ENCODE measurements around the gene ADK.
A peak's percentile ranks its signal among the peaks of the same experiment; 100 is the strongest.

ADK gene

GRCh38 chr10:74150204-74150989 lies 624 bp upstream of the ADK start, which contains the start of gene AP3M1:
AP3M1 (minus strand) TSS chr10:74150828; CDS start chr10:74138379, 12,449 bp downstream.
- DNase-seq = peak; percentile 85

DNA sequence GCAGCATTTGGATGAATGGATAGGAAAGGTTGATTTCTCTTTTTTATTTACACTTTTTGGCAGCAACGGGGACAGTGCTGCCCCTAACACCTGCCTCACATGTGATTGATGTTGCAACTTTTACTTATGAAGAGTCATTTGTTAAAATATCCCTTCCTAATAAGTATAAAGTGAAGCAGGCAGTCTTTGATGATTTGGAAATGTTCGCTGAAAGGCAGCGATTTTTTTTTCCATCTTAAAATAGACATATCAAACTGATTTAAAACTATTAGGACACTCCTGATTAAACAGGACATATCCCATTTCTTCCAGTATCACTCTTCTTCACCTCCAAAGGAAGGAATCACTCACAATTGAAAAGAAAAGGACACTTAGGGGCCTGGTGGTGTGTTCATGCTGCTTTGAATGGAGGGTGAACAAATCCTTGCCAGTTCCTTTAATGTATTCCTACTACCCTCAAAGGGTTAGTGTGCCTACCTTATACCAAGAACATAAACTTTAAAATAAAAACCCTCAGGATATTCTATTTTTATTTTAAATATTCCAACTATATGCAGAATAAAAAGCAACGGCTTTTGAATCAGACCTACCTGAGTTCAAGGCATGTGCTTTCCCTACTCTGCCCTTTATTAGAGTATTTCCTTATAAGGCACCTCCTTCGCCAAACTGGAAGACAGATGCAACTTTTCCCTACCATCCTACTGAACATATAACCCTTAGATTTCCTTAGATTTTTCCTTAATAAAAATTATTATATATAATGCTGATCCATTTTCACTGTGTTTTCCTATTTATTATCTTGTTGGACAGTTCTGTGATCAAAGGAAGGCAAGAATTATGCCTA lies 1.1 kb downstream of the ADK start:
- no peak for DNase-seq

GRCh38 chr10:74153123-74153522 lies 2.1 kb downstream of the ADK start:
- no peak for DNase-seq

DNA sequence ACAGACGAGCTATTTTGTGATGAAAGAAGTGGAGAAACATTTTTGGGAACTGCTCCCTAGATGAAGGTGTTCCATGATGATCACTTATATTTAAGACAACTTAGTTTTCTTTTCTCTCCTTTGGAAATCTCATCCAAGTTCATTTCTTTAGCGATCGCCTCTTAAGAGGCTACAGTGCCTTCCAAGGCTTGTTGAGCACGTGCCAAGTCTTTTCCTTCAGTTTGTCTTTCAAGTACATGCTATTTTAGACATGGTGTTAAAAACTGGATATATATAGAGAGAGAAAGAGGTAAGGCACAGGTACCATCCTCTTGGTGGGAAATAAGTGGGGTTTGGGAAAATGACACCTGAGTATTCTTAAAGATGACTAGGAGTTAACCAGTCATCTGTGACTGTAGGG lies 2.7 kb downstream of the ADK start:
- no peak for DNase-seq

- no peak for DNase-seq
Measured at GRCh38 chr10:74156919-74157289, 5.9 kb downstream of the ADK start.

DNA sequence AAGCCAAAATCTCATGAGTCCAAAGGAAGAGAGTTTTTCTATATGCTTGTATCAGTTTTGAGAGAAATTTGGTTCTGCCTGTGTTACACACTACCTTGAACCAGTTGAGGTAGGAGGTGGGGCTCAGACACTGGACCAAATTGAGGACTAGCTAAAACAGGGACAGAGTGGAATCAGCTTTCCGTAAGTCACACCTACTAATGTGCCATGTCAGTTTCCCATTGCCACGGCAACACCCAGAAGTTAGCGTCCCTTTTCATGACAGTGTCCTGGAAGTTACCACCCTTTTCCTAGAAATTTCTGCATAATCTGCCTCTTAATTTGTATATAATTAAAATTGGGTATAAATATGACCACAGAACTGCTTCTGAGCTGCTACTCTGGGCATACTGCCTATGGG lies 9.0 kb downstream of the ADK start:
- DNase-seq = no peak

GRCh38 chr10:74163319-74164068 lies 12.5 kb downstream of the ADK start:
- no peak for DNase-seq

- no peak for DNase-seq
Measured at GRCh38 chr10:74164716-74165529, 13.9 kb downstream of the ADK start.

GRCh38 chr10:74165530-74165901 lies 14.5 kb downstream of the ADK start:
- DNase-seq = no peak

- DNase-seq = no peak
Measured at GRCh38 chr10:74167443-74167842, 16.4 kb downstream of the ADK start.

DNA sequence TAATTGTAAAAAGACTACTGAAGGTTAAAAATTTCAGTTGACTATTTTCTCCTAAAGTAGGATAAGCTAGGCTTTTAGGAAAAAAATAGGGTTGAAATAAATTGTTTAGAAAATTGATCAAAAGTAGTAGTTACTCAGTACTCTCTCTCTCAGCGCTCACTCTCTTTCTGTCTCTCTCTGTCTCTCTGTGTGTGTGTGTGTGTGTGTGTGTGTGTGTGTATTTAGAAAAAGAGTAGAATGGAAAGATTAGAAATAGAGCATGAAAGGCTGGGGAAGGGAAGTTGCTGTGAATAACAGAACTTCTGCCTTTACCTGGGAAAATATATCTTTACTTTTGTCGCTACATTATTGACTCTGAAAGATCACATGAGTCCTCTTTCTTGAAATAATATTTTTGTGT lies 20.6 kb downstream of the ADK start:
- DNase-seq = no peak

DNA sequence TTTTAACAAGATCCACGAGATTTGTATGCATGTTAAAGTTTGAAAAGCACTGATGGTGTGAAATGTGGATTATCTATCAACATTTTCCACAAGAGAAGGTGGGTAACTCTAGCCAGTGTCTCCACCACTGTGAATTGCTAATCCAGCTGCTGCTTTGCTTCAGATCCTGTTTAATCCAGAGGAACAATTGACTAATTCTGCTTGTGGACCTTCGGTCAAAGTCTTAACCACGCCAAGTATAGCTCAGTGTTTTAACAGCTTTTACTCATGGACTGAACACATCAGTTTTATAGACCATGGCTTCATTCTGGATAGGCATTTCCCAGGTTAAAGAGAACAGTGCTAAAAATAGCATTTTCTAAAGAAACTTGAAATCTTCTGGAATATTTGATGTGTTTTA lies 23.5 kb downstream of the ADK start:
- DNase-seq = no peak

GRCh38 chr10:74175510-74176379 lies 24.7 kb downstream of the ADK start:
- no peak for DNase-seq

- DNase-seq = peak; percentile 98
Measured at GRCh38 chr10:74176380-74177139, 25.5 kb downstream of the ADK start.

- peak; percentile 51 for DNase-seq
Measured at GRCh38 chr10:74177140-74177677, 26.2 kb downstream of the ADK start.

- no peak for DNase-seq
Measured at GRCh38 chr10:74178042-74178791, 27.2 kb downstream of the ADK start.

- DNase-seq = no peak
Measured at GRCh38 chr10:74179111-74179710, 28.2 kb downstream of the ADK start.

GRCh38 chr10:74186678-74187077 lies 35.7 kb downstream of the ADK start:
- no peak for DNase-seq

DNA sequence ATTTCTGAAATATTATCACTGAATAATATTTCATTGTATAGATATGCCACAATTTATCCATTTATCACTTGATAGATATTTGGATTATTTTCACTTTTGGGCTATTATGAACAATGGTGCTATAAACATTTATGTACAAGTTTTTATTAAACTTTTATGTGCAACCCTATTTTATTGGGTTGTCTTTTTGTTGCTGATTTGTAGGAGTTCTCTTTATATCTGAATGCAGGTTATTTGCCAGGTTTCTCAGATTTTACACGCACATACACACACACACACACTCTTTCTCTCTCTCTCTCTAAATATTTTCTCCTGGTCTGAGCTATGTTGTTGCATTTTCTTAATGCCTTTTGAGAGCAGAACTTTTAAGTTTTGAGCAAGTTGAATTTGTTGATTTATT lies 36.2 kb downstream of the ADK start:
- DNase-seq = no peak
